Left kidney (tissue), 2 donors: ENCODE results near the gene GLB1L. TPM values are rescaled to one million over a fixed set of nuclear protein-coding genes. Genes with fewer than 3 reads are reported as not detected.
A peak's percentile ranks its signal among the peaks of the same experiment; 100 is the strongest.

Experiments used
- DNase-seq: peaks from one replicate; pipeline ENCODE4 v3.0.0-alpha.2; 2013
- polyA plus RNA-seq: library from polyadenylated mRNA; unstranded; fragments of 120-200 nt; gene quantifications from one replicate; pipeline ENCODE4 v1.2.1, GENCODE V29; 2013; ENCODE audit not compliant: insufficient read length

GLB1L gene
- polyA plus RNA-seq, 1 donor: 28.7 TPM

DNA sequence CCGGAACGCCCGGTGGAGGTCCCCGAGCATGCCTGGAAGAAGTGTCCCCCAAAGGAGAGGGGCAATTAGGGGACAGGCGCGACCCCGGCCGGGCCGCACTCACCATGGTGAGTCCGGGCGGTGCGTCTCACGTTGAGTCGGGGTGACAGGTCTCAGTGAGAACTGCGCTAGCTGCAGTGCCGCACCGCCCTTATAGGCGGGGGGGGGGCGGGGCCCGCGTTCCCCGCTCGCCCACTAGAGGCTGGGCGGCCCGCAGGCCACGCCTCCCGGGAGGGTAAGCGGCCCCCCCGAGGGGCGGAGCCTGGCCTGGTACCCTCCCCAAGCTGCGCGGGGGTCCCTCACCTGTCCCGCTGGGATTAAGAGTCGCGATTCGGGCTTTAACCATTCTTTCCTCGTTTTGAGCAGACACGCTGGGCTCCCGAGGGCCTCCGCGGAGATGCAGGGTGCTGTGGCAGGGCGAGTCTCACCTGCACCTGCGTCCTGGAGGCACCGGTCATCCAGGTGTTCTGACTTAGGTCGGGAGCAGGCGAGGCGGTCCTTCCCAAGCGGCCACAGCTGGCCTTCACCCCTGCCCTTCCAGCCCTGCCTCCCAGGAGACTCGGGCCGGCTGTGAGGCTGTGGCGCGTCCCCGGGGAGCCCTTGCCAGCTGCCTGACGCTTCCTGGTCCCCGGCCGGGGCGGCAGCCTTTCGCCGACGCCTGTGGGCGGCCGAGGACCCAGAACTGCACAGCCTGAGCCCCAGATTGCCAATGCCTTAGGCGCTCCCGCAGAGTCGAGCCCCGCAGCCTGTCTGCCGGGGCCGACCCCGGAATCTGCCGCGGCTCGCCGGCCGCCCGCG, 8.7 kb upstream of the GLB1L start, which contains the start of gene TUBA4A:
TUBA4A (minus strand) TSS at position 166 of the 837 bp plus-strand sequence; CDS start at position 106, 60 bp downstream.
- no peak for DNase-seq

DNA sequence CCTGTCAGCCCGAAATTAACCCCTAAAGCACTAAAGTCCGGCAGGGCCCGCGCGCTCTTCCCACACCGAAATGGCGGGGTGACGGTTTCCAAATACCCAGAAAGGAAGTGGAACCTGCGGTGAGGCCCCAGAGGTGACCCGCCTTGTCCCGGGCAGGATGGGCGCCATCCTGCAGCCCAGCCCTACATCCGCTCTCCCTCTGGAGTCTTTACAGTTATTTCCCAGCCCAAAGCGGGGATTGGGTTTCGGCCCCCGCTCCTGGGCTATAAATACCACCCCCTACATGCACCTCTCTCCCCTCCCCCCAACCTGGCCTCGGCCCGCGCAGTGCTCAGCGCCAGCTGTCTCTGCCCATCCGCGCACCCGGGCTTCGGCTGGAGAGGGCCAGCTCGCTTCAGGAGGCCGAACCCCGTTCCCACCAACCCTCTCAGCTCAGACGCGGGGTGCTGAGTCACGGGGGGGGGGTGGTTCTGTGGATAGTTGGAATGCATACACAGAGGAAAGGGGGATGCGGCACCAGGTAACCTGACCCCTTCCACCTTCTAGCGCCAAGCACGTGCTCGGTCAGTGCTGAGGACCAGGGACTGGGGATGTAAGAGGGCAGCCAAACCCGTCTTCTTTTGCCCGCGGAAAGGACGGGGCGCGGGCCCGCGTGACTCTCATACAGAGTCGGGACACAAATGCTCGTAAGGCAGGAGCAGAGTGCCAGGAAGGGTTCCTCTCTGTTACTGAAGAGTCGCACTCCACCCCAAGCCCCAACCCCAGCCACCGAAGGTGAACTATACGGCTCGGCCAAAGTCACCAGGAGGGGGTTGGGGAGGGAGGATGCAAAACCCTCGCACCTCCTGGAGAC, 7.9 kb upstream of the GLB1L start, which contains the start of gene TUBA4B:
TUBA4B (plus strand) TSS at position 344 of the 853 bp plus-strand sequence; CDS start at position 509, 165 bp downstream.
- DNase-seq: no peak

DNA sequence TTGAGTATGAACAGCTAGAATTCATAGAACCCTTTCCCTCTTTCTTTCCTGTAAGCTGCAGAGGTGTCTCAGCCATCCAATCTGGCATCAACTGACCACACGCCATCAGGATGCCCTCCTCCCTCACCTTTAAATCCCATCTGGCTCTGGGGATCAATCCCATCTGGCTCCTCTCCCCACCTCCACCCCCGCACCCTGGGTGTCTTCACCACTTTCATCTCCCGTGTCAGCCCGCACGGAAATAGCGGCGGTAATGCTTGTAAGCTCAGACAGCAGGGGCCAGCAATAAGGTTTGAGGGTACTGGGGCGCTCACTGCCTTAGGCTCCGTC, 7.3 kb upstream of the GLB1L start:
- DNase-seq: no peak

DNA sequence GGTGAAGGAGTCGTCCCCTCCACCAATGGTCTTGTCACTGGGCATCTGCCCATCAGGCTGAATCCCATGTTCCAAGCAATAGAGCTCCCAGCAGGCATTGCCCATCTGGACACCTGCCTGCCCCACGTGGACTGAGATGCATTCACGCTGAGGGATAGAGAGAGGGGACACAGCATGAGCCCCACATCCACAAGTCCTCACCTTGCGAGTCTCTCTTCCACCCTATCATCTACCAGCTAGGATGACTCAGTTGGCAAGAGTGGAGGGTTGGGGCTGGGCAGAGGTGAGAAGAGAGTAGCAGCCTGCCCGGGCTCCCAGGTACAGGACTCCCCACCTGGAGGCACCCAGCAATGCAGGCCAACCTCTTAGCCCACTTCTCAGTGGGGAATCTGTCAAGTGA, 6.8 kb upstream of the GLB1L start:
- no peak for DNase-seq

DNA sequence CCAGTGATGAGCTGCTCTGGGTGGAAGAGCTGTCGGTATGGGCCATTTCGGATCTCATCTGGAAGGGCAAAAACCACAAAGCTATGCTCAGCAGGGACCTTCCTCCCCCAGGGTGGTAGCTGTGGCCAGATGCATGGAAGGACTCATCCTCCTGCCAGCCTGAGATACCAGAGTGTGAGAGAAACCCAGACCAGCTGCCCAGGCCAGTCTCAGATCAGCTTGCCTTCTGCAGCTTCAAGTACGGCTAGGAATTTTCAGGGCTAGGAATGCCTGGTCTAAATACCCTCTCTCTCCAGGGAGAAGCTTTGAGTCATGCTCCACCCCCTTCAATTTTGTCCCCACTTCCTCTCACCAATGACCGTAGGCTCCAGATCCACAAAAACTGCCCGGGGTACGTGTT, 6.4 kb upstream of the GLB1L start:
- no peak for DNase-seq

DNA sequence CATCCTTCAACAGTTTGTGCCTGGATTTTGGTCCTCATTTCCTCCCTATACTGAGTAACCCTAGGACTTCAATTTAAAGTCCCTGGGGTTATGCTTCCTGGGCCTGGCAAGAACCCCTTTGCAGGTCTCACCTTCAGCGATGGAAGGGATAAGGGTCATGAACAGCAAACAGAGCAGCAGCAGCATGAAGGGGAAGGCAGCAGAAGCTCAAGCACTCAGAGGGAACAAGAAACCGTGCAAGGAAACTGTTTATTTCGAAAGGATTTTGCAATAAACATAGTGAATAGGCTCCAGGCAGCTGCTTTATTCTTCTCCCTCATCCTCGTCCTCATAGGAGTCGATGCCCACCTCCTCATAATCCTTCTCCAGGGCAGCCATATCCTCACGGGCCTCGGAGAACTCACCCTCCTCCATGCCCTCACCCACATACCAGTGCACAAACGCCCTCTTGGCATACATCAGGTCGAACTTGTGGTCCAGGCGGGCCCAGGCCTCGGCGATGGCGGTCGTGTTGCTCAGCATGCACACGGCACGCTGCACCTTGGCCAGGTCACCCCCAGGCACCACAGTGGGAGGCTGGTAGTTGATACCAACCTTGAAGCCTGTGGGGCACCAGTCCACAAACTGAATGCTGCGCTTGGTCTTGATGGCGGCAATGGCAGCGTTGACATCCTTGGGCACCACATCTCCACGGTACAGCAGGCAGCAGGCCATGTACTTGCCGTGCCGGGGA, 5.0 kb upstream of the GLB1L start:
- DNase-seq: no peak

DNA sequence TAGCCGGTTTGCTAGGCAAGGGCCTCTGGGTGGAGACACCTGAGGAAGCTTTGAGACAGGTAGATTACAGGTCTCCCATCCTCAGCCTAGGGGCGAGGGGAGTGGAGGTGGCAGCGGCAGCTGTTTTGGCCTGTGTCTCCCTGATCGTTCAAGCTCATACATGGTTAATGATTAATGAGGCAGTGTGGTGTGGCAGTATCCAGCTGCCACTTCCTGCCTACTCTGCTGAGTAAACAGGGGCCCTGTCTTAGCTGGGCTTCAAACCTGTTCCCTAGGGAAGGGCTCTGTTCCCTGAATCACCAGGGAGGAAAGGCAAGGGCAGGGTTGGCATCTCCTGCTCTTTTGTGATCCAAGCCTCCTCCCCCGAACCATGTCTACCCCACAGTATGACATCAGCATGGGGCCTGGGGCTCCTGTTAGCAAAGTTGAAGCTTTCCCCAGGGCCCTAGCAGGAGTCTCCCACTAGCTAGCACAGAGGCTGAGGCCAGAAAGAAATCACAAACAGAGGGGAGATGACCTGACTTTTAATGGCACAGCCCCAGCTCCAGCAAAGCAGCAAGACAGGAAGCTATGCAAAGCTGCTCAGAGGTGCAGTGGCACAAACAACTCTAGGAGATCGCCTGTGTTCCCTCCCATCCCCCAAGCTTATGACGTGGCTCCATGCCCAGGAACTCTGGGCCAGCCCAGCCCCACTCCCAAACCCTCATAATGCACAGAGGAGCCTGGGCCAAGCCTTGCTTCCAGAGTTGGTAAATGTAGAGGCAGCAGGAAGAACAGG, 4.1 kb upstream of the GLB1L start:
- peak; percentile 63 for DNase-seq

DNA sequence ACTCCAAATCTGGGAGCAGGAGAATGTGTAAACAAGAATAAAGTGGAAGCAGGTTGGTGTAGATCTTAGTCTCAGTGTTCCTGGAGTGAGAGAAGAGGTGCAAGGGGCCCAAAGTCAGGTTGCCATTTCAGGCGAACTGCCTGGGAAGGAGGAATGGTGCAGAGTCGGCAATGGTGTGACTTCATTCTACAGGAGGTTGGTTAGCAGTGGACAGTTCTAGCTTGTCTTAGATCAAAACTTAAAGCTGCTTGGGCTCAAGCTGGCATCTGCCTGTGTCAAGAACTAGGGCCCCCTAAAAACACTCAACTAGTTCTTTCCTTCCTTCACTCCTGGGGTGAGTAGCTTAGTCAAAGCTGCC, 3.6 kb upstream of the GLB1L start:
- no peak for DNase-seq

DNA sequence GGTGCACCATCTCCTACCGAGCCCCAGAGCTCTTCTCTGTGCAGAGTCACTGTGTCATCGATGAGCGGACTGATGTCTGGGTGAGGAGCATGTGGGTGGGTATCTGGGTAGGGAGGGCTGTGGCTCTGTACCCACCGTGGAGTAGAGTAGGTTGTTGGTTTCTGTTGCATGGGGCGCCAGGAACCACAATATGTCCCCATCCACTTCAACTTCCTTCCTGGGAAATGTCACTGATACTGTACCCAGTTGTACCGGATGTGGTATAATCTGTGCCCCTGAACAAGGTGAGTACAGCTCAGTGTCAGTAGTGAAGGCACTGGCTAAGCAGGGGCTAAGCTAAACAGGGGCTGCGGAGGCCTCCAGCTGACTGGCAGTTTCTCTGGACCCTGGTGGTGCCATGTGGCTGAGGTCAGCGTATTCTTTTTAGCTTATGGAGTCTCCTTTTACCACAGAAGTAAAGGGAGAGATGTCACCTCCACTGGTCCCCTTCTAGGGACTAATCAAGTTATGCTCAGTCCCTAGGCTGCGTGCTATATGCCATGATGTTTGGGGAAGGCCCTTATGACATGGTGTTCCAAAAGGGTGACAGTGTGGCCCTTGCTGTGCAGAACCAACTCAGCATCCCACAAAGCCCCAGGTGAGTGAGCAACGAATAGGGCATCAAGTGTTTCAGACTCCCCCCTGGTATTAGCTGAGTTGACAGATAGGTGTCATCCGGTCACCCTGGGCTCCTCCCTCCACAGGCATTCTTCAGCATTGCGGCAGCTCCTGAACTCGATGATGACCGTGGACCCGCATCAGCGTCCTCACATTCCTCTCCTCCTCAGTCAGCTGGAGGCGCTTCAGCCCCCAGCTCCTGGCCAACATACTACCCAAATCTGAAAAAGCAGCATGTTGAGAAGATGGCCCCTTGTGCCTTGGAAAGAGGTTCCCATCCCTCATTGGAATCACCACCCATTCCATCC, 2.7 kb upstream of the GLB1L start:
- no peak for DNase-seq

DNA sequence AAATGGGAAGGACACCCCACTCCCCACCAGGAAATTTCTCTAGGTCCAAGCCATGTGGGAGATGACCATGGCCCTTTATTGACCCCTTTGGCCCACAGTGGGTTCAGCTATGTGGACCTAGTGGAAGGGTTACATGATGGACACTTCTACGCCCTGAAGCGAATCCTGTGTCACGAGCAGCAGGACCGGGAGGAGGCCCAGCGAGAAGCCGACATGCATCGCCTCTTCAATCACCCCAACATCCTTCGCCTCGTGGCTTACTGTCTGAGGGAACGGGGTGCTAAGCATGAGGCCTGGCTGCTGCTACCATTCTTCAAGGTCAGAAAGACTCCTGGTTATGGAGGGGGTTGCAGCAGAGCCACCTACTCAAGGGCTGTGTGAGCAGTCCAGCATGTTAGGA, 1.3 kb upstream of the GLB1L start:
- DNase-seq: no peak

DNA sequence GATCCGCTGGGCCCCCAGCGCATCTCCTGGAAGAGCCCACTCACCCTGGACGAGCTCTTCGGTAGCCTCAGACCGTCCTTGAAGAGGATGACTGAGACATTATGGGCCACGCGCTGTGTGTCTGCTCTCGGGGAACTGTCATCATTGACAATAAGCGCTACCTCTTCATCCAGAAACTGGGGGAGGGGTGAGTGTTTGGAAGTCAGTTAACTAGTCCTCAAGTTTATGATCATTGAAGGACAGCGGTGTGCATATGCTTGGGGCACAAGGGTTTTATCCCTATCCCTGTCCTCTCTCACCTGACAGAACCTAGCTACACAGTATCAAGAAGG, 621 bp upstream of the GLB1L start:
- DNase-seq: no peak

DNA sequence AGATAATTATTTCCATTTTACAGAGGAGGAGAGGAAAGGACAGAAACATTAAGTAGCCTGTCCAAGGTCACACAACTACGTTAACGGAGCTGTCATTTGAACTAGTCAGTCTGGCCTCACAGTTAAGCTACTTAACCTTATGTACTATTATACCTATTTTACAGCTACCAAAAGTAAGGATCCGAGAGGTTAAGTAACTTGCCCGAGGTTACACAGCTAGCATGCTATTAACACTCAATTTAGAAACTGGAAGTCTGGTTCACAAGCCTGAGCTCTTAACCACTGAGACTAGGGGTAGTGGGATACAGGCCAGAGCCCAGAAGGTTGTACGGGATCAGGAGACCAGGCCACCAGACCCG, 476 bp downstream of the GLB1L start:
- DNase-seq: no peak

DNA sequence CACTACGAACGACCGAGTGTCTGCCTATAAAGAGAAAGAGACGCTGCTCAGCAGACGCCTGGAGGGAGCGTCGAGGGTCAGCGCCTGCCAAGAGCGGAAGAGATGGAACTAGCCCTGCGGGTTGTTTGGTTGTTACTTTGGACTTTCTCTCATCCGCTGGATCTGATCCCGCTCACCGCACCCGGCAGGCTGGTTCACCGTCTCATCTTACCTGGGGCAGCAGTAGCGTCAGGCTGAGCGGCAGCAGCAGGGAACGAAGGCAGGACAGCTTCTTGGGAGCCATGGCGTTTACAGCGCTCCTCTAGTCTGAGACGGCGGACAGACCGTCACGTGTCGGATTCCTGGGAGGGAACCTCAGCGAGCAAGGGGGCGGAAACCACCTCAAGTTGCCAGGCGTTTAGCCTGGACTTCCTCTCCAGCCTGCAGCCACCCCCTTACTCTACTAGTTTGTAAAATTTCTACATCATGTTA, 1.9 kb downstream of the GLB1L start:
- DNase-seq: no peak

DNA sequence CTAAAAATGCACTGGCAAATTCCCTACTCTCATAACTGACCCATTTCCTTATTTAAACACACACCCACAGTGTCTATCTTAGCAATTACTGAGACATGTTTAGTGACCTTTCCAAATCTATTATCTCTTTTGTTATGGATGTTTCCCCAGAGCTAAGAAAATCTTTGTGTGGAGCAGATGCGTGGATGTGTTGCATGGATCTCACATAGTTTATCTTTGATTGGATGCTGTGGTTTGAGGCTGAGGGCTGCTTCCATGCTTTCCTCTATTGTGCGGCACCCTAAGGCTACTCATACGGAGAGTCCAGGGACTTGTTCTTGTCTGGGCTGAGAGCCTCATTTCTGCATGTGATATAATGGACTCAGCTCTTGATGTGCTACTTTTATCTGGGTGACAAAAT, 10.9 kb downstream of the GLB1L start:
- DNase-seq: no peak

DNA sequence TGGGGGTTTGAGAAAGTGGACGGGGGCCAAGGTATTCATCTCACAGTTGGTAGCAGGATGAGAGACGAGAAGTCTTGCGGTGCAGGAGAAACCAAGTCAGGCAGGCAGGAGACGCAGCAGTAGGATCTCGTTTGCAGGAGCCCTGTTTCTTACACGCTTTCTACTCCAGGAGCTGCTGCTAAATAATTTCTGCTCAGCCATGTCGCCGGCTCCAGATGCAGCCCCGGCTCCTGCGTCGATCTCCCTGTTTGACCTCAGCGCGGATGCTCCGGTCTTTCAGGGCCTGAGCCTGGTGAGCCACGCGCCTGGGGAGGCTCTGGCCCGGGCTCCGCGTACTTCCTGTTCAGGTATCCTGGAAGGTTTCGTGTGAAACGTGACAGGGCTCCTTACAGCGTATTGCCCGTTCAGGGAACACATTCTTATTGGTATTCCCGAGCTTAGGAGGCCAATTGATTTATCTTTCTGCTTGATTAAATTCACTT, 15.1 kb downstream of the GLB1L start:
- no peak for DNase-seq

DNA sequence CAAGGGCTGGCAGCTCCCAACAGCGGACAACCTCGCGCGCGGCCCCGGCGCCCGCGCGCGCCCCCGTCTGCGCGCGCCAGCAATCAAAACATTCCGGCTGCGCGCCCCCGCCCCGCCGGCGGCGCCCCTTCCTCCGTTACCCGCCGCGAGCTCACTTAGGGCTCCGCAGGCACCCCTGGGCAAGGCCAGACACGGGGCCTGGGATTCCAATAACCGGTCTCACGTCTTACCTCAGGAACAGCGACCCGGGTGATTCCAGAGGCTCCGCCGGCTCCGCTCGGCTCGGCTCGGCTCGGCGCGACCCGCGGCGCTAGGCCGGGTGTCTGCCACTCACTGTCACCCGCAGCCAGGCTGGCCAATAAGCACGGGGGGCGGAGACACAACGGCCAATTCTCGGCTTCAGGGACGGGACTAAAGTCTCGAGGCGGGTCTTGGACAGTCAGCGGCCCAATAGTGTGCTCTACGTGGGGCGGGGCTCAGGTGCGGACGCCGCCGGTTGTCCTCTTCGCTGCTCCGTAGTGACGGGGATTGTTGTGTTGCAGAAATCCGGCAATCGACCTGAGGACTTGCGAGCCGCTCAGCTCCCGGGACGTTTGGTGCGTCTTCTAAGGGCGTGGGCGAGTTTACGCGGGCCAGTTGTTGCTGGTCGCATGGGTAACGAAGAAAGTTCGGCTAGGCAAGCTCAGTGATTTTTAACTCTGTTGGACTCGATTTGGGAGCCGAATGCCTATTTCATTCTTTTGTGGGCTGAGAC, 15.8 kb downstream of the GLB1L start, which contains the start of the genes ANKZF1 and ATG9A:
ANKZF1 (plus strand) TSS at position 502 of the 754 bp plus-strand sequence. CDS start 452 bp downstream, outside the sequence.
ATG9A (minus strand) TSS at position 332 of the 754 bp plus-strand sequence. CDS start 1,612 bp downstream, outside the sequence.
- DNase-seq: peak; percentile 99

DNA sequence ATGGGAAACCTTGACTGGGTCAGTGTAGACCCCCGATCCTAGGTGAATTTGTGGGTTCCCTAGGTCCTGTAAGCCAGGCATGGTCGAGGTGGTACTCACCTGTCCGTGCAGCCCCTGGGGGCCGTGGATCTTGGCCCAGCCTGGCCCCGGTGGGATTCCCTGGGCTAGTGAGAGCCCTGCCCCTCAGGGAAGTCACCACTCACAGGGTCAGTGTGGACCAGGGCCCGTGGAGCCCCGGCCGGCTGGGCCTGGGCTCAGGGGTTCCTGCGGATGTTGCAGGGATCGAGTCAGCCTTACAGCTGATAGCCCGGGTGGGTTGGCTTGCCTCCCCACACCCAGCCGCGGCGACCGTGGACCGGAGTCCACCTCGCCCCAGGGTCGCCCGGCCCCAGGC, 16.3 kb downstream of the GLB1L start:
- DNase-seq: no peak

DNA sequence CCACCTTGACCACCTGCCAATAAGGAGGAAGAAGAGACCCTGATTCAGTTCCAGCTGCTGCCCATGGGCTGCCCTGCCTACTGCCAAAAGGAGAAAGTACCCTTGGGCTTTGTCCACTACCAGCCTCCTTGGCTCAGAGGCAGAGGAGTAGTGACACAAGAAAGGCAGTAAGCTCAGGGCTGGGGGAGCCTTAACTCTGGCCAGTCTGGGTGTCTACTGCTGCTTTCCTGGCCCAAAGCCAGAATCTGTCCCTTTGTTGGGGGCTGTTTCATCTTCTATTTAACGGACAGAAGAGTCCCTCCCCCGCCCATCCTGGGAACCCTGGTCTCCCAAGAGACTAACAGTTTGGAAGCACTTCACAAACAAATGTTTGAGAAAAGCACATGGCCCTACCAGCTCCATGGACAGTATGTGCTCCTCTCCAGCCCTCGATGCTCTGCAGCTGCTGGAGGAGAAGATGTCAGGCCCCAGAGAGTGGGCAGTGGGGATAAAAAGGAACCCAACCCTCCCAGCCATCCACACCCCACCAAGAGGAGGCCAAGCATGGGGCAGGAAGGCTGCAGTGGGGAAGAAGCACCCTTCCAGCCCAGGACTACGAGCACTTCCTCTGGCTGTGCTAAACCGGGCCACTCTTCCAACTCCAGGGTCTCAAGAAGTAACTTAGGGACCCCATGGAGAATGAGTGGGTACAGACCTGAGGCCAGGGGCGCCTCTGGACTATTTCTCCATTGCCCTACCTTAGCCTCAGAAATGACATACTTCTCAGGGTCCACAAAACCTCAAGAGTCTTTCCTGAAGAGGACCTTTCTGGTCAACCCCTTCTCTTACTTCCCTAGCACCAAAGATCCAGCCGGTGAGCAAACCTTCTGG, 17.0 kb downstream of the GLB1L start:
- DNase-seq: no peak
